ENCODE data around the gene SHISA8.
"Not testable (repeated sequence)": the region's sequence is repeated elsewhere in the genome, so short reads cannot be mapped to it uniquely, and the experiment has no call there.

The SHISA8 gene

DNA sequence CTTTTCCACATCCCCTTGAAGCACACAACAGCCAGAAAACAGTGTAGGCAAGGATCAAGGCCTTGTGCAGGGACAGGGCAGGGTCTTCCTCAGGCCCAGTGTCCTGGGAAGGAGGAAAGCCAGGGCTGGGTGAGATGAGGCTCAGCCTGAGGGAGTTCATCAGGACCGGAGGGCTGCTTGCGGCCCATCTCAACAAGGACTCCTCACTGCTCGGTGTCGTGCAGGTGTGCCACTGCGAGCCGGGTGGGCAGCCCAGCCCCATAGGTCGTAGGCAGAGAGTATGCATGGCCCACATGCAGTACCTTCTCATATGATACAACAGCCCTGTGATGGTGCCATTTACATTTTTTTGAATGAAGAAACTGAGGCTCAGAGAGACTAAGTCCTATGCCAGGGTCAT is 12.9 kb downstream of the SHISA8 start:
- DNase-seq: peak in 1 of 10 donors; percentile 69
- intact Hi-C loops (cut with DNase I): no loop called here

DNA sequence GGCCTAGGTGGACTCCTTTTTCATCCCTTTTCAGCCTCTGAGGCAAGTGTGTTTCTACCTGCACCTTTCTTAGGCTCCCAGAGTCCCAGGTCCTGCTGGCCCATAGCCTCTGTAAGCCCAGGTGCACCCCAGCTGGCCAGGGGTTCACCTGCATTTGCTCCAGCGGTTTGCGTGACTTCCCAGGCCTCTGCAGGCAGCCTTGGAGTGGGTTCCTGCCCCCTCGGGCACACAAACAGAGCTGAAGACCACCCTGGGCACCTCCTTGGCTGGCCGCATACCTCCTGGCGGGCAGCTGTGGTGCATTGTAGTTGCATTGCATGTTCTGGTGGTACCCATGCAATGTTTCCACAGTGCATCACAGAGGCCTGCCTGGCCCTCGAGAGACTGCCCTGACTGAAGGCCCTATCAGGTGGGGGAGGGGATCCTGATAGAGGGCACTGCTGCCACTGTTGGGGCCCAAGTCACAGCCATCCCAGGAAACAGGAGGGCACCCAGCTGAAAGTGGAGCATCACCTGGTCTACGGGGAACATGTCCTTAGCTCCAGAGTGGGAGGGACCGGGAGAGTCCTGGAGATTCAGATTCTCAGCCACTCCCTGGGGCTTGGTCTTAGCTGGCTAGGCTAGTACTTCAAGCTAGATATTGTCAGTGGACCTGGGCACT is 14.1 kb downstream of the SHISA8 start:
- intact Hi-C loops (cut with DNase I): no loop called here
- DNase-seq: peak in 2 of 10 donors; percentile 30 to 64

DNA sequence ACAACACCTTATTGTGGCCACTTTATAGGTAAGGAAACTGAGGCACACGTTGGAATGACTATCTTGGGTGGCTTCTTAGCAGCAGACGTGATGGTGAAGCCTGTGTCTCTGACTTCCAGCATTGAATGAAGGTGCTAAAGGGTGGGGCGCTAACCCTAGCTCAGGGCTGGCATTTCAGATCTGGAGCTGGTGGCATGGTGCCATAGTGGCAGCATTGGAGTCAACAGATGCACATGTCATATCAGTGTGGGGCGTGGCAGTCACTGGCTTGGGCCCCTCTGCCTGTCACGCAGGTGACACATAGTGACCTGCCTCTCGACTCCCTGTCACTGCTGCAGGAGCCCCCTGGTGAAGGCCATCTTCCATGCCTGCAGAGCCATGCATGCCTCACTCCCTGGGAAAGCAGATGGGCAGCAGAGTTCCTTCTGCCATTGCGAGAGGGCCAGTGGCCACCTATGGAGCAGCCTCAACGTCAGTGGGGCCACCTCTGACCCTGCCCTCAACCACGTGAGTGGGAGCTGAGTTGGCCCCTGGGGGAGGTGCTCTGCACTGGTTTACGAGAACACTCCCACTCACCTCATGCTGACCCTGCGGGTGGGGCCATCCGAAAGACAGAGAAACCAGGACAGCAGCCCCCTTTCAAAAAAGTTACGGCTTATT is 14.8 kb downstream of the SHISA8 start:
- intact Hi-C loops (cut with DNase I): no loop called here
- DNase-seq: peak in 1 of 10 donors; percentile 67

DNA sequence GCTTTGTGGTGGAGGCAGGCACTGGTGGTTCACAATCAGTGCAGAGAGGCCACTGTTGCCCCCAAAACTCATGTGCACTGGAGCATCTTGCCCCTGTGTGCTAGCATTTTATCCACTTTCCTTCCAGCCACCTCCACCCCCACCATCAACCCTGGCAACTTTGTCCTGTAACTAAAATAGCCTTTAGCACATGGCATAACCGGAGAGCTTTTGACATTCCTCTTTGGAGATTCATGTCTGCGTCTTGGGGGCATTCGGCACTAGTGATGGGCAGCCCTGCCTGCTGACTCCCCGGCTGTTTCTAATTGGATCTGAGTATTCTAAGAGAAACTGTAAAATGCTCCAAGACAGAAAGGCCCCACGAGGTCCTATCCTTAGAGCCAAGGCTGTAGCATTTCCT is 15.8 kb downstream of the SHISA8 start:
- DNase-seq: no peak
- intact Hi-C loops (cut with DNase I): no loop called here

DNA sequence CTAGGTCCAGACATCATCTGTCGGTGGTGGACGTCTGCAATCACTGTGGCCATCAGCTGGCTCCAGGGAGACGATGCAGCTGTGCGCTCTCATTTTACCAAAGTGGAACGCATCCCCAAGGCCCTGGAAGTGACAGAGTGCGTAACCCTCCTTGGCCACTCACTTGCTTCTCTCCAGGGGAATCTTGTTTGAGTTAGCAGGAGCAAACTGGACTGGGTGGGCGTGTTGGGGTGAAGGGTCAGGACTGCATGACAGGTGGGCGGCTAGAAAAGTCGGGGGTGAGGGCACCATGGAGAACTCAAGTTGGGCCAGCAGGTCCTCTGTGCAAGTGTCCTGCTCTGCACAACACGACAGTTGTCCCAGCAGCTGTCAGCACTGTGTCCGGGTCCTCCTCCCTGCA is 16.2 kb downstream of the SHISA8 start:
- intact Hi-C loops (cut with DNase I): no loop called here
- DNase-seq: peak in 2 of 10 donors; percentile 40 to 69

DNA sequence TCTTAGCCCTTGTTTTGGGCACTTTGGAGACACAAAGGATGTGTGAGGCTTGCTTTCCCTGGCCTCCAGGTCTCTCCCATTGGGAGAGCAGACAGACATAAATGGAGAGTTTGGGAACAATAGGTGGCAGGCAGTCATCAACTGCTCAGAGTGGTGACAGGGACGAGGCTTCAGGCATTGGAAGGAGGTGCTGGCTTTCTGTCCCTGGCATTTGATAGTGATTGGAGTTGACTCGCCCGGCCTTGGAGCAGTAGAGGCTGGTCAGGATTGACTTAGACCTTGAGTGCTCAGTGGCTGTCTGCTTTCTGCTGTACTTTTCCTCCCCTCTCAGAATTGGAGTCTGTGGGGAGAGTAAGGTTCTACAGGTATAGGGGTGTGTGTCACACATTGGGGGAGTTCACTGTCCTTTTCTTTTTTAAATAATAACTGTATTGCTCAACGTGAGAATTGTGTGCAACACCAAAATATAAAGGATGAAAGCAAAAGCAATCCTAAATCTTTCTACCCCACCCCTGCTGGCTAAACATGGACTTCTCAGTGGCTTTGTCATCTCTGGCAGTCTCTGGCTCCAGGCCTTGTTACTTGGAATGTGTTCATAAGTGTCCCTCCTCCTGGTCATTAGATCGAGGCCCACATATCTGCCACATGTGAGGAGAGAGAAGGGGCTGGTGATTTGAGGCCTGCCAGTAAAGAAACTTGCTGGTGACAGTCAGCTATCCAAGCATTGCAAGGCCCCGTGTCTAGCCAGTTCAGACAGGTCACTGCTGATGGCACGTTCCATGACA is 21.1 kb downstream of the SHISA8 start:
- peak in 1 of 10 donors; percentile 25 for DNase-seq
- intact Hi-C loops (cut with DNase I): no loop called here

DNA sequence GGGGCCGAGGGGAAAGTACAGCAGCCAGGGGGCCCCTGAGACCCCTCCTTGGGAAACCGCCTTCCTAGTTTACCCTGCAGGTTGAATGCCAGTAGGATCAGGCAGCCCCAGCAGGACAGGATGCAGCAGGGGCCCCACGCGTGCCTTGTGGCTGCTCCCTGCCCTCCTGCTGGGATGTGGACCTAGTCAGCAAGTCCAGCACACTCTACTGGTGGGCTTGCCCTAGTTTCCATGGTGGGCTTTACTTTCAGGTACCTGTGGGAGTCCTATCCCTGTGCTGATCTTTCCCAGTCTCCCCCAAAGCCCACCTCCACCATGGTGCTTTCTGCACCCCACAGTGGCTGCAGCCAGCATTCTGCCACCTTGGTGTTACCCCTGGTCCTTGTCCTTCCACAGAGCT is 22.2 kb downstream of the SHISA8 start:
- DNase-seq: peak in 2 of 10 donors; percentile 29 to 55

DNA sequence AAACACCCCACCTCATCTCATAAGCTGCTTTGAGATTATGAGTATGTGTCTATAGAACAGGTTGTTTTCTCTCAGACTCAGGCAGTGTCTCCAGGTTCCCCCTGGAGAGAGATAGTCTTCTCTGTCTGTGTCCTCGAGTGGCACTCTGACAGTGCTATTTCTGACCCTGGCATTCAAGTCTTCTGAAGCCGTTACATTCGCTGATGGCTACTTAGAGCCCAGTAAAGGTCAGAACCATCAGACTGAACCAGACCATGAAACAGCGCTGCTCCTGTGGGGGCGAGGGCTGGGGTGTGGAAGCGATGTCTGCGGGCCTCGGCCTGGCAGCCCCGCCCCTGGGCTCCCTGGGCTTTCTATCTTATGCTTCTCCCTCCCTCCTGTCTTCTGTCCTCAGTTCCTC is 23.5 kb downstream of the SHISA8 start:
- intact Hi-C loops (cut with DNase I): no loop called here
- peak in 2 of 10 donors; percentile 36 to 48 for DNase-seq

More for the DNA sequence above, 22.2 kb downstream of the SHISA8 start:
- intact Hi-C loops (cut with DNase I): no loop called here

DNA sequence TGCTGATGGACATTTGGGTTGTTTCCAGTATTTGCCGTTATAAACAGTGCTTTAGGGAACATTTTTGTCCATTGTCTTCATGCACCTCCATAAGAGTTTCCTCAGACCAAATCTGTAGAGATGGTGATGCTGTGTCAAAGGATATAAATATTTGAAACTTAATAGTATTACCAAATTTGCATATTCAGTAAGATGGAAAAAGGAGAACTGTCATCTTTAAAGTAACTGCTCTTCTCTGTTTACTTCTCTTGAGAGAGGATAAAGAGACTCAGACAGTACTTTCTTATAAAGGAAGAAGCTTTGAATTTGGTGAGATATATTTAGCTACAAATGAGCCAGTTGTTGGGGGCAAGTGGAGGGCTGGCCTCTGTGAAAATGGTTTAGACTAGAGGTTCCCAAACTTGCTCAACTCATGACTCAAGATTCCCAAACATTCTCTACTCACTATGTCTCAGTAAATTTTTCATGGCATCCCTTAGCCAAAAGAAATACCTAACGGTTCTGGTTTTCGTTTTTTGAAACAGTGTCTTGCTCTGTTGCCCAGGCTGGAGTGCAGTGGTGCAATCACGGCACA is 26.2 kb downstream of the SHISA8 start:
- intact Hi-C loops (cut with DNase I): no loop called here
- DNase-seq: no peak

DNA sequence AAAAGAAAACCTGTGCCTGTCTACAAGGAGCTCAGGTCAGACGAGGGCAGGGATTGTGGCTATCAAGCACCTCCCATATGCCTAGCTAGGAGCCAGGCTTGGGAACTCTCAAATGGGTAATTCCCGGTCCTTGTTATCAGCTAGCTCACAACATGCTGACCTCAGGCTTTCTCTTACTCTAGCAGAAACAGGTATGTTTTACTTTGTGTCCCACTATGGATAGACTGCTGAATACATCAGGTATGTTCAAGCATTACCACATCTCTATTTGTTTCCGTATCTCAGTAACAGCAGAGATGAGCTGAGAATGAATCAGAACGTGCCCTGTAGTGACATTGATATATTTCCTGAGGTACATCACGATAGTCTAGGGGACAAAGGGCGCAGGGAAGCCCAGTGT is 29.4 kb downstream of the SHISA8 start:
- peak in 1 of 10 donors; percentile 3 for DNase-seq
- intact Hi-C loops (cut with DNase I): no loop called here

DNA sequence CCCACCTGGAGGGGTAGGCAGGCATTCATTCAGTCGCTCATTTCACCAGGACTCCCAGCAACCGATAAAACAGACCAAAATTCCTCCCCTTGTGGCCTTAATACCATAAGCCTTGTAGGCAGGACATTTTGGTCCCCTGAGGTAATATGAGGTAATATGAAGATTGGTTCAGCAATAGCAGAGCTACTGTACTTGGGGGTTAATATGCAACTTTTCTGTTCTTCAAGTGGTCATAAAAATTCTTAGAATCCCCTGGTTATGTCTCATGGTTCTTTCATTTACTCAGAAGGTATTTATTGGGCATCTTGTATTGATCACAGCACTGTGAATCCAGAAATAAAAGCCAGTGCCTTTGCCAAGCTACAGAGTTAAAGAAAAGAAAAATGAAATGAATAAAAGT is 29.8 kb downstream of the SHISA8 start:
- intact Hi-C loops (cut with DNase I): no loop called here
- no peak for DNase-seq

DNA sequence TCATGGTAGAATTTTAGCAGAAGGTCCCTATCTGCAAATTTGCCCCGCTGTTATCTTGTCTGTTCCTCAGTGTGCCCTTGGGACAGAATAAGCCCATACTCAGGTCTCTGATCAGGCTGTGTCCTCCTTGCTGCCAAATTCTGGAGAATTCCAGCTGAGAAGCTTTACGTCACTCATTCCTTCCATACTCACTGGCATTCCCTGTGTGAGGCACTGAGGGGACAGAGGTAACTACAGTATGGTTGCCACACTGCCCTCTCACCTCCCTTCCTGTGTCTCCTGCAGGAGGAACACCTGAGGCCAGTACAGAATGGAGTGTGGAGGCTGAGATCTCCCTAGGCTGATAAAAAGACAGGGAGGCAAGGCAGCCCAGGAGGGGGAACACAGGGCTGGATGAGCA is 31.5 kb downstream of the SHISA8 start:
- peak in 1 of 10 donors; percentile 4 for DNase-seq
- intact Hi-C loops (cut with DNase I): no loop called here

DNA sequence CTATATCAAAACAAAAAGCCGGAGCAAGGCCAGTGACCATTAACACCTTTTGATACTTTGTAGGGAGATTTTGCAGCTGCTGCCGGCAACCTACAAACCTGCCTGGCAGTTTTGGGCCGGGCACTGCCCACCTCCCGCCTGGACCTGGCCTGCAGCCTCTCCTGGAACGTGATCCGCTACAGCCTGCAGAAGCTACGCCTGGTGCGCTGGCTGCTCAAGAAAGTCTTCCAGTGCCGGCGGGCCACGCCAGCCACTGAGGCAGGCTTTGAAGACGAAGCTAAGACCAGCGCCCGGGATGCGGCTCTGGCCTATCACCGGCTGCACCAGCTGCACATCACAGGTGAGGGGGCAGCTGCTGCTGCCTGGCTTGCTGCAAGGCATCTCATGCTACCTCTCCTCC is 34.2 kb downstream of the SHISA8 start:
- DNase-seq: peak in 2 of 10 donors; percentile 79 to 82
- intact Hi-C loops (cut with DNase I): no loop called here

DNA sequence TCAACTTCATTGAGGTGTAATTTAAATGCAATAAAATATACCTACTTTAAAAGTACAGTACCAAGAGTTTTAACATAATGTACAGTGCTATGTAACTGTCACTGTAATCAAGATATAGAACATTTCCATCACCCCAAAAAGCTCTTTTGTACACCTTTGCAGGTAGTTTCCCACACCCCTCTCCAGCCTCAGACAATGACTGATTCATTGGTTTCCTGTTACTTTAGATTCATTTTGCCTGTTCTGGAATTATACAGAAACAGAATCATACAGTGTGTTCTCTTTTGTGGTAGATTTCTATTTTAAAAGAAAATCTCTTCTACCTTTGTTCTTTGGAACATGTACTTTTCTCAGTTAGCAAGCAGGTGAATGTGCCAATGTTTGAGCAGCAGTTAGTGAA is 38.2 kb downstream of the SHISA8 start:
- no peak for DNase-seq
- intact Hi-C loops (cut with DNase I): no loop called here

DNA sequence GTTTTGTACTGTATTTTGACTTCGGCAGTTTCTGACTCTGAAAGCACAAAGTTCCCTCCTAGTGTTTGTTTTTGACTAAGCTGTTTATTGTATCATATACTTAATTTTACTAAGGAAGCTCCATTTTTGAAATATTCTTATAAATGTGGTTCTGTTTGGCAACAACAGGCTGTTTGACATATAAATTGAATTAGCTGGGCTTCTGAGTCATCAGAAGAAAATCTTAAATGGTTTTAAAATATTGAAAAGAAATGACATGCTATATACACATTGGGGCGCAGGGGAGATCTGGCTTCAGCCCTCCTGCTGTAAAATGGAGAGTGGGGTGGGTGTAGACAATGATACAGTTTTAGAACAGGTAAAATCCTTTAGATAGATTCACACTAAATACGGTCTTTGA is 38.6 kb downstream of the SHISA8 start:
- DNase-seq: no peak
- intact Hi-C loops (cut with DNase I): no loop called here

DNA sequence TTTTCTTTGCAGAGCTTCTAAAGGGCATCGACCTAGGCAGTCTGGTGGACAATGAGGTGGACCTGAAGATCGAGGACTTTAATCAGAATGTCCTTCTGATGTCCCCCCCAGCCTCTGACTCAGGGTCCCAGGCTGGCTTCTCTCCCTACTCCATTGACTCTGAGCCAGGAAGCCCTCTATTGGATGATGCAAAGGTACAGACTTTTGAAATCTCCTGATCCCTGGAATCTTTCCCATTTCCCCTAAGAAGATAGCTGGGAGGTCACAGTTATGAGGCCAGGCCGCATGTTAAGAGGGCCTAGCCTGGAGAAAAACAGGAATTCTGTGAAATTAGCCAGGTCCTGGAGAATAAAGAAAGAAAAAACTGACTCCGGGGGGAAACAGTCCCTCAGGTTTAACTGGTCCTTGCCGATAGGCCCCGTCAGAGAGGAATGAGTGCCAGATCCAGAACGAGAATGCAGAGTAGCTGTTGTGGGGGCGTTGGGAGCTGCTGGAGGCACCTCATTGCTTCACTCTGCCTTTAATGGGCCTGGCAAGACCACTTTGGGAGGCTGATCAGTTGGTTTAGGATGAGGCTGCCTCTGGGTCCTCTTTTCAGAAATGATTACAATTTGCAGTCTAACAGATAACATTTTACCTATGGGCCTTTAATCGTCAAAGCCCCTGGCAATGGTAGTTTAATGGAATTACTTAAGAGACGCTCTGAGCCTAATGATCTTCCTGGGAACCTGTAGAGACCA is 39.2 kb downstream of the SHISA8 start:
- intact Hi-C loops (cut with DNase I): no loop called here
- peak in 4 of 10 donors; percentile 28 to 83 (median 50) for DNase-seq

DNA sequence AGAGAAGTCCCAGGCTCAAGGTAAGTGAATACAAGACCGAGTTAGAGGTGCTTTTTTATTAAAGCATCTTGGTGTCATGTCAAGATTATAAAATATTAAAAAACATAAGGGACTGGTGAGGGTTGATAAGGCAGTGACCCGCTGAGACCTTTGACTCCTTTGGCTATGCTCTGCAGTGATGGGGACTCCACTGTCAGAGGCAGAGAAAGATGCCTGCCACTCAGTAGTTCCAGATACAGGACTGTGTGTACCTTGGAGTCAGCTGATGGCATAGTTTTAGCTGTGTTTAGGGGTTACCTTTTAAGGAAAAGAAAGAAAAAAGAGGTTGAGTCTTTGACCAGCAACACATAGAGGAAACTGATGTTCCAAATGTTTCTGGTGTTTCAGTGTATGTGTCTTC is 40.8 kb downstream of the SHISA8 start:
- intact Hi-C loops (cut with DNase I): no loop called here

DNA sequence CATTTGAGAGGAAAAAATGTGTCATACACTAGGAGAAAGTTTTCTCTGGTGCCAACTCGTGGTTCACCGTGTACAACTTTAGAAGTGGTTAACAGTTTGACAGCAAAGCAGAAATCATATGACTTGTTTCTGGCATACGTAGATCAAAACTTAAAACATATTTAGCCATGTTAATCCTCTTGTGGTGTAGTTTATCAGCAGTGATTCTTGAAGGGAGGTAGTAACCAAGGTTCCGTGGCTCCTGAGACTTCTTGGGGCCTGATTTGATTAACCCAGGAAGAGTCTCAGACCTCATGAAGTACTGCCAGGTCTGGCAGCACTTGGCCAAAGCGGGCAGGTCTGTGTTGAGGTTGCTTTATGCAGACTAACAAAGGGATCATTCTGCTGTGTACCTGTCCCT is 41.5 kb downstream of the SHISA8 start:
- DNase-seq: no peak
- intact Hi-C loops (cut with DNase I): no loop called here

More for the DNA sequence above, 40.8 kb downstream of the SHISA8 start:
- no peak for DNase-seq

DNA sequence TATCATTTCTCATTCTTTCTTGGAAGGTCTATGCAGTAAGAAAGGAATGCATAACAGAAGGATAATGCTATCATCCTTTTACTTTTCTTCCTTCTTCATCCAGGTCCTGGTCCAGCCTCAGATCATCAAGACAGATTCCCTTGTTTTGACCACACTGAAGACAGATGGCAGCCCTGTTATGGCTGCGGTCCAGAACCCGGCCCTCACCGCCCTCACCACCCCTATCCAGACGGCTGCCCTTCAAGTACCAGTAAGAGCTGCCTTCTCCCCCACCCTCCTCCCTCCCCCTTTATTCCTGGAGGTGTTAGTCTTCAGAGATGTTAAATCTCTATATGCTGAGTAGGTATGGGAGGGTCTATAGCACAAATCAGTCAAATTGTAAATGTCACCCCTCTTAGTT is 44.1 kb downstream of the SHISA8 start:
- DNase-seq: no peak
- intact Hi-C loops (cut with DNase I): no loop called here

DNA sequence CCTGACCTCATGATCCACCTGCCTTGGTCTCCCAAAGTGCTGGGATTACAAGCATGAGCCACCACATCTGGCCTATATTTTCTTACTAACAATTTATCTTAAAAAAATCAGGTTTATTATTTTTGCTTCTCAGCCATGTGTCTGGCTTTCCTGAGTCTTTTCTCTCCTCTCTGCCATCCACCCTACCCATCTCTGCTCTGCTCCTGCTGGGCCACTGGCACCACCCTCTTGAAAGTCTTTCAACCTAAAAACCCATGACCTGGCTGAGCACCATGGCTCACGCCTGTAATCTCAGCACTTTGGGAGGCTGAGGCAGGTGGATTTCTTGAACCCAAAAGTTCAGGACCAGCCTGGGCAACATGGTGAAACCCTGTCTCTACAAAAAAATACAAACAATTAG is 44.8 kb downstream of the SHISA8 start:
- intact Hi-C loops (cut with DNase I); DNase-seq: not testable (repeated sequence)
